ENCODE data around the gene LZTR1.

Gene LZTR1

GRCh38 chr22:20982563-20982882 is 426 bp downstream of the LZTR1 start:
- H3K27me3 ChIP-seq (ENCODE audit: insufficient read depth, low read depth, severe bottlenecking), result no peaks in the 10 kb centered on the region
- no peak for DNase-seq
- H3K36me3 ChIP-seq, result peaks cover 15% of the 10 kb centered on the region
- peak overlapping the region; percentile 99 for H3K27ac ChIP-seq
- no peak for TF ChIP-seq CTCF (IDR thresholded peaks at IDR 0.05; ENCODE audit: low read depth, low read length)
- H3K9me3 ChIP-seq (ENCODE audit: severe bottlenecking), result no peaks in the 10 kb centered on the region
- peak overlapping the region; percentile 85 for H3K4me3 ChIP-seq (ENCODE audit: low read depth, low read length)

- no peak for TF ChIP-seq CTCF (IDR thresholded peaks at IDR 0.05; ENCODE audit: low read depth, low read length)
- Histone ChIP-seq H3K9me3 (ENCODE audit: severe bottlenecking) (no peaks in the 10 kb centered on the region), H3K27me3 (ENCODE audit: insufficient read depth, low read depth, severe bottlenecking) (no peaks in the 10 kb centered on the region), H3K4me3 (ENCODE audit: low read depth, low read length) (peak overlapping the region; percentile 85; the same call in 1 of the 2 replicates), H3K27ac (no peak overlapping the region), H3K36me3 (peaks cover 15% of the 10 kb centered on the region)
- DNase-seq, result no peak
Observed at GRCh38 chr22:20983081-20983771, 1.1 kb downstream of the LZTR1 start.

GRCh38 chr22:20985720-20986119 is 3.6 kb downstream of the LZTR1 start:
- Histone ChIP-seq H3K4me3 (ENCODE audit: low read depth, low read length) (no peak overlapping the region), H3K36me3 (peaks cover 17% of the 10 kb centered on the region), H3K27ac (no peak overlapping the region), H3K27me3 (ENCODE audit: insufficient read depth, low read depth, severe bottlenecking) (no peaks in the 10 kb centered on the region), H3K9me3 (ENCODE audit: severe bottlenecking) (no peaks in the 10 kb centered on the region)
- TF ChIP-seq CTCF (IDR thresholded peaks at IDR 0.05; ENCODE audit: low read depth, low read length), result no peak
- DNase-seq, result no peak

- TF ChIP-seq CTCF (IDR thresholded peaks at IDR 0.05; ENCODE audit: low read depth, low read length), result no peak
- Histone ChIP-seq H3K4me3 (ENCODE audit: low read depth, low read length) (no peak overlapping the region), H3K27me3 (ENCODE audit: insufficient read depth, low read depth, severe bottlenecking) (no peaks in the 10 kb centered on the region), H3K9me3 (ENCODE audit: severe bottlenecking) (no peaks in the 10 kb centered on the region), H3K36me3 (peaks cover 17% of the 10 kb centered on the region), H3K27ac (no peak overlapping the region)
- DNase-seq, result no peak
Observed at GRCh38 chr22:20986365-20986764, 4.3 kb downstream of the LZTR1 start.

GRCh38 chr22:20987375-20987774 is 5.3 kb downstream of the LZTR1 start:
- no peak overlapping the region for H3K4me3 ChIP-seq (ENCODE audit: low read depth, low read length)
- no peak for DNase-seq
- no peak overlapping the region for H3K27ac ChIP-seq
- no peaks in the 10 kb centered on the region for H3K9me3 ChIP-seq (ENCODE audit: severe bottlenecking)
- H3K36me3 ChIP-seq, result peaks cover 23% of the 10 kb centered on the region
- H3K27me3 ChIP-seq (ENCODE audit: insufficient read depth, low read depth, severe bottlenecking), result no peaks in the 10 kb centered on the region
- TF ChIP-seq CTCF (IDR thresholded peaks at IDR 0.05; ENCODE audit: low read depth, low read length), result no peak
